Thyroid gland (tissue), 4 donors: Measurements from ENCODE around the gene ETV7. TPM values are rescaled to one million over a fixed set of nuclear protein-coding genes. Genes with fewer than 3 reads are reported as not detected.

Experiments used
- DNase-seq, 2 donors: peaks; one replicate each; pipeline ENCODE4 v3.0.0-alpha.2; 2019
- H3K27ac ChIP-seq, 3 donors: fragments of 200-600 bp; sonication (generic); 1 replicate in 2 of 3; 2 replicates in 1 of 3; pipeline ENCODE4 v1.5.1; 2016 to 2019; ENCODE audit warnings: mild to moderate bottlenecking in 1 of 3, moderate library complexity in 1 of 3
- H3K27me3 ChIP-seq: fragments of 200-600 bp; sonication (generic); one replicate; pipeline ENCODE4 v1.5.1; 2019
- H3K36me3 ChIP-seq, 2 donors: fragments of 200-600 bp; sonication (generic); one replicate each; pipeline ENCODE4 v1.5.1; 2016 to 2019
- H3K4me1 ChIP-seq, 2 donors: fragments of 200-600 bp; sonication (generic); one replicate each; pipeline ENCODE4 v1.5.1; 2017 to 2019
- H3K4me3 ChIP-seq, 3 donors: fragments of 200-600 bp; sonication (generic); replicated peaks in 1 of 3; 1 replicate in 2 of 3; 2 replicates in 1 of 3; pipeline ENCODE4 v1.5.1; 2016; ENCODE audit warnings: mild to moderate bottlenecking in 1 of 3
- H3K9me3 ChIP-seq: fragments of 200-600 bp; sonication (generic); one replicate; pipeline ENCODE4 v1.5.1; 2017
- CTCF ChIP-seq, 6 experiments: fragments of 200-600 bp in 3 of 6; fragments of 450-650 bp in 3 of 6; sonication (generic) in 3 of 6; IDR thresholded peaks; one replicate each; pipeline ENCODE4 v1.5.1; 2016 to 2019; ENCODE audit warnings: antibody characterized with exemption in 6 of 6, mild to moderate bottlenecking in 2 of 6, inconsistent platforms in 1 of 6, moderate library complexity in 1 of 6
- POLR2A ChIP-seq, 2 donors: fragments of 450-650 bp; IDR thresholded peaks; one replicate each; pipeline ENCODE4 v1.6.1; 2017; ENCODE audit warnings: antibody characterized with exemption in 2 of 2, mild to moderate bottlenecking in 2 of 2, moderate library complexity in 1 of 2
- WGBS, 2 donors: methylation state at CpG; one replicate each; pipeline ENCODE4 v1.1.5; 2017; 5-methylcytosine and 5-hydroxymethylcytosine counted together
- intact Hi-C: fragments of 100-400 bp; cut with DNase I; formaldehyde crosslinking; loops from one replicate; pipeline ENCODE4 v1.15.1; 2023
- total RNA-seq, 4 donors: library from RNA; depleted of rRNA; stranded (reverse); fragments of >200 nt; gene quantifications; one replicate each; pipeline ENCODE4 v1.2.3, GENCODE V29; 2016

Gene ETV7
- total RNA-seq, 4 donors from 2014 or later = 1.4 TPM; not detected in 3

GRCh38 chr6:36352477-36353157 lies 34.9 kb downstream of the ETV7 start:
- WGBS, 2 donors = 90% methylated on average over 8 of the region's 8 CpGs
- Histone ChIP-seq H3K4me1 (peaks cover 0 to 4% of the 10 kb centered on the region in 2 donors), H3K36me3 (no peaks in the 10 kb centered on the region), H3K27me3 (no peaks in the 10 kb centered on the region), H3K9me3 (no peaks in the 10 kb centered on the region), H3K27ac (no peak overlapping the region), H3K4me3 (no peak overlapping the region)
- intact Hi-C loops = no loop called here
- DNase-seq = no peak
- no peak for TF ChIP-seq POLR2A (IDR thresholded peaks at IDR 0.05)
- no peak for TF ChIP-seq CTCF (IDR thresholded peaks at IDR 0.05)

GRCh38 chr6:36350681-36351571 lies 36.5 kb downstream of the ETV7 start:
- Histone ChIP-seq H3K9me3 (no peaks in the 10 kb centered on the region), H3K27ac (no peak overlapping the region), H3K36me3 (no peaks in the 10 kb centered on the region), H3K27me3 (no peaks in the 10 kb centered on the region), H3K4me3 (no peak overlapping the region), H3K4me1 (peaks cover 0 to 6% of the 10 kb centered on the region in 2 donors)
- DNase-seq = no peak
- no peak for TF ChIP-seq POLR2A (IDR thresholded peaks at IDR 0.05)
- no peak for TF ChIP-seq CTCF (IDR thresholded peaks at IDR 0.05)
- intact Hi-C loops = no loop called here
- WGBS, 2 donors = 84% methylated on average over 15 of the region's 15 CpGs

- peaks cover 0 to 6% of the 10 kb centered on the region in 2 donors for H3K4me1 ChIP-seq
- H3K9me3 ChIP-seq = no peaks in the 10 kb centered on the region
- no peak overlapping the region for H3K4me3 ChIP-seq
- intact Hi-C loops = no loop called here
- 74 to 75% methylated on average over 4 of the region's 4 CpGs for whole genome bisulfite sequencing, 2 donors
- no peaks in the 10 kb centered on the region for H3K36me3 ChIP-seq
- DNase-seq = no peak
- TF ChIP-seq POLR2A (IDR thresholded peaks at IDR 0.05) (no peak), CTCF (IDR thresholded peaks at IDR 0.05) (no peak)
- H3K27ac ChIP-seq = no peak overlapping the region
- no peaks in the 10 kb centered on the region for H3K27me3 ChIP-seq
These were observed 37.4 kb downstream of the ETV7 start for GRCh38 chr6:36350082-36350481.

- no peak for DNase-seq
- Histone ChIP-seq H3K36me3 (no peaks in the 10 kb centered on the region), H3K4me3 (no peak overlapping the region), H3K9me3 (no peaks in the 10 kb centered on the region), H3K27ac (no peak overlapping the region), H3K27me3 (no peaks in the 10 kb centered on the region), H3K4me1 (peaks cover 0 to 6% of the 10 kb centered on the region in 2 donors)
- intact Hi-C loops = no loop called here
- TF ChIP-seq POLR2A (IDR thresholded peaks at IDR 0.05) (no peak), CTCF (IDR thresholded peaks at IDR 0.05) (no peak)
- WGBS, 2 donors = 90 to 94% methylated on average over 6 of the region's 6 CpGs
These were observed 38.2 kb downstream of the ETV7 start for GRCh38 chr6:36349240-36349639.

- 68 to 70% methylated on average over 4 of the region's 4 CpGs for WGBS, 2 donors
These were observed 39.8 kb downstream of the ETV7 start for GRCh38 chr6:36347621-36348020.

More at GRCh38 chr6:36347621-36348020, 39.8 kb downstream of the ETV7 start:
- no peak for DNase-seq
- TF ChIP-seq CTCF (IDR thresholded peaks at IDR 0.05) = no peak
- TF ChIP-seq POLR2A (IDR thresholded peaks at IDR 0.05) = no peak
- Histone ChIP-seq H3K4me3 (no peak overlapping the region), H3K27ac (no peak overlapping the region), H3K4me1 (peaks cover 0 to 6% of the 10 kb centered on the region in 2 donors), H3K36me3 (no peaks in the 10 kb centered on the region), H3K27me3 (no peaks in the 10 kb centered on the region), H3K9me3 (no peaks in the 10 kb centered on the region)
- intact Hi-C loops = no loop called here
